Tibial nerve (tissue), 3 donors: ENCODE results near the gene GPAT2.
"Not testable (repeated sequence)": the region's sequence is repeated elsewhere in the genome, so short reads cannot be mapped to it uniquely, and the experiment has no call there.

ENCODE experiments used
- POLR2A ChIP-seq, 2 donors: fragments of 450-650 bp; IDR thresholded peaks; one replicate each; pipeline ENCODE4 v1.6.1; 2017; ENCODE audit warnings: antibody characterized with exemption in 2 of 2, mild to moderate bottlenecking in 2 of 2, moderate library complexity in 2 of 2
- TF ChIP-seq, protein P1 (sequence below), 5 experiments: fragments of 200-600 bp in 3 of 5; fragments of 450-650 bp in 2 of 5; sonication (generic) in 3 of 5; IDR thresholded peaks; one replicate each; pipeline ENCODE4 v1.5.1; 2016 to 2019; ENCODE audit warnings: antibody characterized with exemption in 5 of 5, mild to moderate bottlenecking in 3 of 5, moderate library complexity in 2 of 5

DNA sequence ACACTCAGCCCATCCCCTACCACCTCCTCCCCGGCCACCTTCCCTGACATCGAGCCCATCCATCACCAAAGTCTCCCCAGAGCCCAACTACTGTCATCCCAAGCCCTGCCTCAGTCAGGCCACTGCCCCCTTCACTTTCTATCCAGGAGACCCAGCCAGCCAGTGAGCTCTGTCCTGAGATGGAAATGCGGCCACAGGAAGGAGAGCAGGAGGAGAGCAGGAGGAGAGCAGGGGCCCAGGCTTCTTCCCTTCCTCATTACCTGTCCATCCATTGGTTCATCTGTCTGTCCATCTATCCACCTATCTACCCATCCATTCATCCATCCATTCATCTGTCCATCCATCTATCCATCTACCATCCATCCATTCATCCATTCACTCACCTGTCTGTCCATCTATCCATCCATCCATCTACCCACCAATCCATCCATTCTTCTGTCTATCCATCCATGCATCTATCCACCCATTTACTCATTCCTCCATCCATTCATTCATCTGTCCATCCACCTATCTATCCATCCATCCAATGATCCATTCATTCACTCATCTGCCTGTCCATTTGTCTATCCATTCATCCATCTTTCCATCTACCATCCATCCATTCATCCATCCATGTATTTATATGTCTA is 29.4 kb upstream of the GPAT2 start:
- TF ChIP-seq, protein P1, sequence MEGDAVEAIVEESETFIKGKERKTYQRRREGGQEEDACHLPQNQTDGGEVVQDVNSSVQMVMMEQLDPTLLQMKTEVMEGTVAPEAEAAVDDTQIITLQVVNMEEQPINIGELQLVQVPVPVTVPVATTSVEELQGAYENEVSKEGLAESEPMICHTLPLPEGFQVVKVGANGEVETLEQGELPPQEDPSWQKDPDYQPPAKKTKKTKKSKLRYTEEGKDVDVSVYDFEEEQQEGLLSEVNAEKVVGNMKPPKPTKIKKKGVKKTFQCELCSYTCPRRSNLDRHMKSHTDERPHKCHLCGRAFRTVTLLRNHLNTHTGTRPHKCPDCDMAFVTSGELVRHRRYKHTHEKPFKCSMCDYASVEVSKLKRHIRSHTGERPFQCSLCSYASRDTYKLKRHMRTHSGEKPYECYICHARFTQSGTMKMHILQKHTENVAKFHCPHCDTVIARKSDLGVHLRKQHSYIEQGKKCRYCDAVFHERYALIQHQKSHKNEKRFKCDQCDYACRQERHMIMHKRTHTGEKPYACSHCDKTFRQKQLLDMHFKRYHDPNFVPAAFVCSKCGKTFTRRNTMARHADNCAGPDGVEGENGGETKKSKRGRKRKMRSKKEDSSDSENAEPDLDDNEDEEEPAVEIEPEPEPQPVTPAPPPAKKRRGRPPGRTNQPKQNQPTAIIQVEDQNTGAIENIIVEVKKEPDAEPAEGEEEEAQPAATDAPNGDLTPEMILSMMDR (IDR thresholded peaks at IDR 0.05), result not testable (repeated sequence)
- TF ChIP-seq POLR2A (IDR thresholded peaks at IDR 0.05), result not testable (repeated sequence)
